Pancreas (tissue), 10 donors: ENCODE measurements around the gene ACSF3. TPM values are rescaled to one million over a fixed set of nuclear protein-coding genes. Genes with fewer than 3 reads are reported as not detected.
A peak's percentile ranks its signal among the peaks of the same experiment; 100 is the strongest.

ENCODE experiments used
- ATAC-seq, 4 donors: fragments of 200-7000 bp; cut with Tn5 transposase; one replicate each; pipeline versions ENCODE4 v1.8.0 to v1.9.1; 2020; ENCODE audit warnings: mild to moderate bottlenecking in 4 of 4, moderate library complexity in 4 of 4
- DNase-seq, 6 donors: peaks; one replicate each; pipeline ENCODE4 v3.0.0-alpha.2; 2020
- FAIRE-seq: peaks from 2 replicates; lab custom pipeline; 2012; peaks lifted over from hg19 to GRCh38; lab: Jason Lieb, UNC
- H3K27ac ChIP-seq, 4 donors: fragments of 200-600 bp; sonication (generic); 1 replicate in 3 of 4; 2 replicates in 1 of 4; pipeline versions ENCODE4 v1.5.0 to v1.8.0; 2020
- H3K27me3 ChIP-seq, 4 donors: fragments of 200-600 bp; one replicate each; pipeline ENCODE4 v1.8.0; 2021
- H3K36me3 ChIP-seq, 3 donors: fragments of 200-600 bp; sonication (generic) in 1 of 3; one replicate each; pipeline versions ENCODE4 v1.5.0 to v1.8.0; 2020 to 2021
- H3K4me1 ChIP-seq, 3 donors: fragments of 200-600 bp; one replicate each; pipeline ENCODE4 v1.8.0; 2021
- H3K4me3 ChIP-seq, 4 donors: fragments of 200-600 bp; sonication (generic) in 2 of 4; one replicate each; pipeline versions ENCODE4 v1.5.0 to v1.8.0; 2020 to 2021
- H3K9me3 ChIP-seq, 4 donors: fragments of 200-600 bp; one replicate each; pipeline ENCODE4 v1.8.0; 2021
- WGBS, 2 donors: extraction: QIAGEN DNeasy Blood & Tissue Kit; methylation state at CpG; one replicate each; pipeline ENCODE4 v1.1.7; 2013; 5-methylcytosine and 5-hydroxymethylcytosine counted together
- intact Hi-C, 3 donors: fragments of 100-400 bp; cut with DNase I; formaldehyde crosslinking; loops; one replicate each; pipeline versions ENCODE4 v1.11.1 to v1.14.2; 2022
- polyA plus RNA-seq, 2 donors: library from polyadenylated mRNA; stranded (reverse); fragments of 200-250 nt; gene quantifications; one replicate each; pipeline ENCODE4 v1.2.3, GENCODE V29; 2013
- total RNA-seq, 6 donors: library from RNA; stranded (reverse); fragmentation: NEBNext Ultra II Directional in 4 of 6; extraction: Animal tissue kit (Norgen Biotek cat#: 25700) in 4 of 6; gene quantifications; one replicate each; pipeline versions ENCODE4 v1.2.1 to v1.2.4, GENCODE V29; 2021 to 2023
- TF ChIP-seq, protein P1 (sequence below), 4 donors: fragments of 200-600 bp; sonication (generic) in 3 of 4; IDR thresholded peaks; one replicate each; pipeline versions ENCODE4 v1.5.0 to v1.8.0; 2021; ENCODE audit warnings: antibody characterized with exemption in 4 of 4
- donor health status: healthy with polysubstance abuse.
- donor health status: DM: no; HTN: no; CAD: no; lungs with moderate emphysema.
- donor health status: DM: no; HTN: no; CAD: no.
- donor health status: control.
- donor health status: control.
- donor health status: Bipolar disorder and iron deficiency.
- donor health status: DM: yes; HTN: yes; CAD: no.
- donor health status: DM: no; HTN: no; CAD: no.
- donor health status: DM: no; HTN: no; CAD: no.
- donor health status: DM: yes; HTN: yes; CAD: no.

ACSF3 gene
- total and polyA plus RNA-seq, 8 donors = 17.3 to 36.9 (median 20.8) TPM

DNA sequence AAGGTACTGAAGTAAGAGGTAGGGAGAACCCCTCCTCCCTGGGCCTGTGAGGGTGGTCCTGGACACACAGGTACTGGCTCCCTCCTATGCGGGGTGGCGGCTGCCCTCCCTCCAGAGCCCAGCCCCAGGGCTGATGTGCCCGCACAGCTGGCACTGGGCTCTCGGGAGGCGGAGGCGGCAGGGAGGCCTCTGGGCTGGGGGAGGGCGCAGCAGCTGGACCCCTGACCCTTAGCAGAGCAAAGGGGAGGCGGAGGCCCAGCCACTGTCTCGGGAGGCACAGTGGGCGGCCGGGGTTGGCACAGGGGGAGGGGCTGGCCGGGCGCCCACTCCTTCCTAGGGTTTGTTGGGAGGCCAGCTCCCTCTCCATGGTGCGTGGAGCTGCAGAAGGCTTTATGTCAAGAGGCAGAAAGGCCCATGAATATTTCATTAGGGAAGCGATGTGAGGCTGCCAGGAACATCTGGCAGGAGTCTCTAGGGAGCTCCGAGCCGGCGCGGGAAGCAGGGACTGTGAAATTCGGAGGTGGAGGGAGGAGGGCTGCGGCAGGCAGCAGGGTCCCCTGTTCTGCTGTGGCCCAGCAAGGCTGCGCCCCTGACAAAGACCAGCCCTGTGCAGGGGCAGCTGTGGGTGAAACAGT, 44.1 kb upstream of the ACSF3 start:
- no peaks in the 10 kb centered on the region for H3K36me3 ChIP-seq
- WGBS, 2 donors = 37 to 45% methylated on average over 21 to 22 of the region's 22 CpGs
- no peak overlapping the region for H3K4me3 ChIP-seq
- H3K9me3 ChIP-seq = no peaks in the 10 kb centered on the region
- FAIRE-seq (no peak), DNase-seq (peak in 3 of 6 donors; percentile 26 to 56 (median 43)), ATAC-seq (no peak)
- no peak overlapping the region for H3K27ac ChIP-seq
- H3K27me3 ChIP-seq = peaks cover 0 to 5% (median 0%) of the 10 kb centered on the region in 4 donors
- H3K4me1 ChIP-seq = no peaks in the 10 kb centered on the region
- intact Hi-C loops = no loop called here
- TF ChIP-seq, protein P1, sequence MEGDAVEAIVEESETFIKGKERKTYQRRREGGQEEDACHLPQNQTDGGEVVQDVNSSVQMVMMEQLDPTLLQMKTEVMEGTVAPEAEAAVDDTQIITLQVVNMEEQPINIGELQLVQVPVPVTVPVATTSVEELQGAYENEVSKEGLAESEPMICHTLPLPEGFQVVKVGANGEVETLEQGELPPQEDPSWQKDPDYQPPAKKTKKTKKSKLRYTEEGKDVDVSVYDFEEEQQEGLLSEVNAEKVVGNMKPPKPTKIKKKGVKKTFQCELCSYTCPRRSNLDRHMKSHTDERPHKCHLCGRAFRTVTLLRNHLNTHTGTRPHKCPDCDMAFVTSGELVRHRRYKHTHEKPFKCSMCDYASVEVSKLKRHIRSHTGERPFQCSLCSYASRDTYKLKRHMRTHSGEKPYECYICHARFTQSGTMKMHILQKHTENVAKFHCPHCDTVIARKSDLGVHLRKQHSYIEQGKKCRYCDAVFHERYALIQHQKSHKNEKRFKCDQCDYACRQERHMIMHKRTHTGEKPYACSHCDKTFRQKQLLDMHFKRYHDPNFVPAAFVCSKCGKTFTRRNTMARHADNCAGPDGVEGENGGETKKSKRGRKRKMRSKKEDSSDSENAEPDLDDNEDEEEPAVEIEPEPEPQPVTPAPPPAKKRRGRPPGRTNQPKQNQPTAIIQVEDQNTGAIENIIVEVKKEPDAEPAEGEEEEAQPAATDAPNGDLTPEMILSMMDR (IDR thresholded peaks at IDR 0.05) = no peak

DNA sequence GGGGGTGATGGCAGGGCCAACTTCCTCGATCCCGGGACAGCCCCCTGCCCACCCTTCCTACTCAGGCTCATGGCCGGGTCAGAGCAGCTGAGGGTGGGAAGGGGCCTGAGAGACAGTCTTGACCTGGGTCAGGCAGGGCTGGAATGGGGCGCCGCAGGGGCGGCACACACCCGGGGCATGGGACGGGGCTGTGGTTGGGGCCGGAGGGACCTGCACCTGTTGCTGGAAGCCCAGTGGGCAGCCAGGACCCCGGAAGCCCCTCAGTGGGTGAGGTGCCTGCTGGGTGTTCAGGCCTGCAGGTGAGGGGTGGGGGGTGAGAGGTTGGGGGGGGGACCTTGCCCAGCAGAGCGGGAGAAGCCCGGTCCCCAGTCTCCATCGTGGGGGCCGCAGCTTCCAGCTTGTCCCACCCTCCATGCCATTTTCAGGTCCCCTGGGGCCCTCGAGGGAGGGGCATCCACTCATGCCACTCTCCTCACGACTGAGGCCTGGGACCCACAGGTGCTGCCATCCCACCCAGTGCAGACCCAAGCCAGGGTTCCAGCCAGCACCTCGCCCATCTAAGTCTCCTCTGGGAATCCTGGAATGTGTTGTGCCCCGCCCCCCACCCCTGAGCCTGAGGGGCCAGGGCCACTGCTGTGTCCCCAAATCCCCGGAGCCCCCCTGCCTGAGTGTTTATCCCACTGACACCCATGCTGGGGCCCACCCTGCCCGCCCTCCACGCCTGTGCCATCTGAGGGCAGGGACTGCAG, 43.4 kb upstream of the ACSF3 start:
- no peak for FAIRE-seq
- no peak for ATAC-seq
- Histone ChIP-seq H3K4me1 (no peaks in the 10 kb centered on the region), H3K9me3 (no peaks in the 10 kb centered on the region), H3K27ac (no peak overlapping the region), H3K4me3 (no peak overlapping the region), H3K36me3 (no peaks in the 10 kb centered on the region), H3K27me3 (peaks cover 0 to 5% (median 0%) of the 10 kb centered on the region in 4 donors)
- 55 to 61% methylated on average over 20 to 21 of the region's 21 CpGs for WGBS, 2 donors
- intact Hi-C loops = no loop called here
- TF ChIP-seq, protein P1 (IDR thresholded peaks at IDR 0.05) = no peak
- peak in 3 of 6 donors; percentile 17 to 74 (median 56) for DNase-seq

DNA sequence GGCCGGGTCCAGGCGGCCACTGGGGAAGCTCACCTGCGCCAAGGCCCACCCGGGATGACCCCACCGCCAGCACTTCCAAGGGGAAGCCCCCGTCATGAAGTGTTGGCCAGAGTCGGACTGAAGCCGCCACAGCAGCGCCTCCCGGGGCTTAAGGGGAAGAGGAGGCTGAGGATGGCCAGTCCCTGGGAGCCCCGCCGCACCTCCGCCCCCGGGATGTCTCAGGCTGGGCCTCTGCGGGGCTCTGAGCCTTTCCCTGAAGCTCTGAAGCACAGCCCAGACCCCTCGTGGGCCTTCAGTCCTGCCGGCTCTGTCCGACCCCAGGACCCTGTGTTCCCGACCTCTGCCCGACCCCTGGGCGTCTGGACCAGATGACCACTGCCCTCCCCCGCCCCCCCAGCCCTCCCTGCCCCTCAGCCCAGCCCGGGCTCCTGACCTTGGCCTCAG, 42.8 kb upstream of the ACSF3 start:
- no peaks in the 10 kb centered on the region for H3K36me3 ChIP-seq
- H3K27me3 ChIP-seq = peaks cover 0 to 5% (median 0%) of the 10 kb centered on the region in 4 donors
- intact Hi-C loops = no loop called here
- no peak for ATAC-seq
- peak in 3 of 6 donors; percentile 12 to 55 (median 49) for DNase-seq
- no peak overlapping the region for H3K4me3 ChIP-seq
- TF ChIP-seq, protein P1 (IDR thresholded peaks at IDR 0.05) = no peak
- no peak for FAIRE-seq
- no peak overlapping the region for H3K27ac ChIP-seq
- 44 to 47% methylated on average over 21 to 23 of the region's 23 CpGs for whole genome bisulfite sequencing, 2 donors
- H3K9me3 ChIP-seq = no peaks in the 10 kb centered on the region
- H3K4me1 ChIP-seq = no peaks in the 10 kb centered on the region

DNA sequence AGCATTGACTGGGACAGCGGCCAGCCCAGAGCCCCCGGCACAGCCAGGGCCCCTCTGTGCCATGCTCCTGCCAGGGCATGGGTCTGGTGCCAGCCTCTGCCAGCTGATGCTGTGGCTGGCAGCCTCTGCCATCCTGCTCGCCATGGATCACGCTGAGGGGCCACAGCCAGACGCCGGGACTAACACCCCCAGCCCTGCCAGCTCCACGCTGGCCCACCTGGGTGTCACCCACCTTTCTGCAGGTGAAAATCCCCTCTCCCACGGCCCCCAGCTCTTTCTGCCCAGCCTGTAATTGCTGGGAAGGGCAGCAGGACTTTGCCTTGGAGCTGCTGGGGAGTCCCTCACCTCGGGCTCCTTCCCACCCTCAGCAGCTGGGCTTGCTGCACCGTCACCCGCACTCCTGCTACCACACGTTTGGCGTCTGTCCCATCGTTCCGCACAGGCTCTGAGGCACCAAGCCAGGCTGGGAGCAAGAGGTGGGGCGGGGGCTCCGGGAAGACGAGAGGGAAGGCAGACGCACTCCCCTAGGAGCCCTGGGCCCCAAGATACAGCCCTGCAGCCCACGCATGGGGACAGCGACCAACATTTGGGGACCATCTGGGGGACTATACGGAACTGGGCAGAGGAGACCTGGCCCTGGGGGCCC, 42.0 kb upstream of the ACSF3 start:
- Histone ChIP-seq H3K4me3 (no peak overlapping the region), H3K36me3 (no peaks in the 10 kb centered on the region), H3K4me1 (no peaks in the 10 kb centered on the region), H3K9me3 (no peaks in the 10 kb centered on the region), H3K27me3 (peaks cover 0 to 5% (median 0%) of the 10 kb centered on the region in 4 donors), H3K27ac (no peak overlapping the region)
- no peak for FAIRE-seq
- peak in 3 of 6 donors; percentile 20 to 51 (median 43) for DNase-seq
- ATAC-seq = no peak
- TF ChIP-seq, protein P1 (IDR thresholded peaks at IDR 0.05) = no peak
- intact Hi-C loops = no loop called here
- 47 to 57% methylated on average over 22 of the region's 22 CpGs for whole genome bisulfite sequencing, 2 donors
